Measurements from ENCODE around the gene PLBD2. TPM values are rescaled to one million over a fixed set of nuclear protein-coding genes. Genes with fewer than 3 reads are reported as not detected.

PLBD2 gene
- total and polyA plus RNA-seq, 9 of the 15 experiments (the other 6 are each of a cell fraction or from before 2014, with no cell fraction given): 2.4 to 37.4 (median 6.0) TPM

DNA sequence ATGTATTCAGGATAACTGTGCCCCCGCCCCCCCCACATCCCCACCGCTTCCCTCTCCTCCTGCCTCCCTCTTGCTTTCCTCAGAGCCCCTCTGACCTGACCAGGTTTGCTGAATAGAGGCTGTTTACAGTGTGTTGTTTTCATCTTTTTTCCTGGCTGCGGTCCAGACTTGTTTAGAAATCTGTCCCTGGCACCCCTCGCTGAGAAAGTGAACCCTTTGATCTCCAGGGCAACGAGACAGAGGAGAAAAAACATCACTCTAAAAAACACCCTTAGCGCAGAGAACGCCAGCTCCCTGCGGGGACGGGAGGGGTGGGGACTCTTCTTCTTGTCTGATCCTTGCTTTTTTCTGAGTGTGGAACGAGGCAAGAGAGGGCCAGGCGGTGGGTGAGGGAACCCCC lies 22.8 kb downstream of the PLBD2 start (continued):
- TF ChIP-seq, protein P1, sequence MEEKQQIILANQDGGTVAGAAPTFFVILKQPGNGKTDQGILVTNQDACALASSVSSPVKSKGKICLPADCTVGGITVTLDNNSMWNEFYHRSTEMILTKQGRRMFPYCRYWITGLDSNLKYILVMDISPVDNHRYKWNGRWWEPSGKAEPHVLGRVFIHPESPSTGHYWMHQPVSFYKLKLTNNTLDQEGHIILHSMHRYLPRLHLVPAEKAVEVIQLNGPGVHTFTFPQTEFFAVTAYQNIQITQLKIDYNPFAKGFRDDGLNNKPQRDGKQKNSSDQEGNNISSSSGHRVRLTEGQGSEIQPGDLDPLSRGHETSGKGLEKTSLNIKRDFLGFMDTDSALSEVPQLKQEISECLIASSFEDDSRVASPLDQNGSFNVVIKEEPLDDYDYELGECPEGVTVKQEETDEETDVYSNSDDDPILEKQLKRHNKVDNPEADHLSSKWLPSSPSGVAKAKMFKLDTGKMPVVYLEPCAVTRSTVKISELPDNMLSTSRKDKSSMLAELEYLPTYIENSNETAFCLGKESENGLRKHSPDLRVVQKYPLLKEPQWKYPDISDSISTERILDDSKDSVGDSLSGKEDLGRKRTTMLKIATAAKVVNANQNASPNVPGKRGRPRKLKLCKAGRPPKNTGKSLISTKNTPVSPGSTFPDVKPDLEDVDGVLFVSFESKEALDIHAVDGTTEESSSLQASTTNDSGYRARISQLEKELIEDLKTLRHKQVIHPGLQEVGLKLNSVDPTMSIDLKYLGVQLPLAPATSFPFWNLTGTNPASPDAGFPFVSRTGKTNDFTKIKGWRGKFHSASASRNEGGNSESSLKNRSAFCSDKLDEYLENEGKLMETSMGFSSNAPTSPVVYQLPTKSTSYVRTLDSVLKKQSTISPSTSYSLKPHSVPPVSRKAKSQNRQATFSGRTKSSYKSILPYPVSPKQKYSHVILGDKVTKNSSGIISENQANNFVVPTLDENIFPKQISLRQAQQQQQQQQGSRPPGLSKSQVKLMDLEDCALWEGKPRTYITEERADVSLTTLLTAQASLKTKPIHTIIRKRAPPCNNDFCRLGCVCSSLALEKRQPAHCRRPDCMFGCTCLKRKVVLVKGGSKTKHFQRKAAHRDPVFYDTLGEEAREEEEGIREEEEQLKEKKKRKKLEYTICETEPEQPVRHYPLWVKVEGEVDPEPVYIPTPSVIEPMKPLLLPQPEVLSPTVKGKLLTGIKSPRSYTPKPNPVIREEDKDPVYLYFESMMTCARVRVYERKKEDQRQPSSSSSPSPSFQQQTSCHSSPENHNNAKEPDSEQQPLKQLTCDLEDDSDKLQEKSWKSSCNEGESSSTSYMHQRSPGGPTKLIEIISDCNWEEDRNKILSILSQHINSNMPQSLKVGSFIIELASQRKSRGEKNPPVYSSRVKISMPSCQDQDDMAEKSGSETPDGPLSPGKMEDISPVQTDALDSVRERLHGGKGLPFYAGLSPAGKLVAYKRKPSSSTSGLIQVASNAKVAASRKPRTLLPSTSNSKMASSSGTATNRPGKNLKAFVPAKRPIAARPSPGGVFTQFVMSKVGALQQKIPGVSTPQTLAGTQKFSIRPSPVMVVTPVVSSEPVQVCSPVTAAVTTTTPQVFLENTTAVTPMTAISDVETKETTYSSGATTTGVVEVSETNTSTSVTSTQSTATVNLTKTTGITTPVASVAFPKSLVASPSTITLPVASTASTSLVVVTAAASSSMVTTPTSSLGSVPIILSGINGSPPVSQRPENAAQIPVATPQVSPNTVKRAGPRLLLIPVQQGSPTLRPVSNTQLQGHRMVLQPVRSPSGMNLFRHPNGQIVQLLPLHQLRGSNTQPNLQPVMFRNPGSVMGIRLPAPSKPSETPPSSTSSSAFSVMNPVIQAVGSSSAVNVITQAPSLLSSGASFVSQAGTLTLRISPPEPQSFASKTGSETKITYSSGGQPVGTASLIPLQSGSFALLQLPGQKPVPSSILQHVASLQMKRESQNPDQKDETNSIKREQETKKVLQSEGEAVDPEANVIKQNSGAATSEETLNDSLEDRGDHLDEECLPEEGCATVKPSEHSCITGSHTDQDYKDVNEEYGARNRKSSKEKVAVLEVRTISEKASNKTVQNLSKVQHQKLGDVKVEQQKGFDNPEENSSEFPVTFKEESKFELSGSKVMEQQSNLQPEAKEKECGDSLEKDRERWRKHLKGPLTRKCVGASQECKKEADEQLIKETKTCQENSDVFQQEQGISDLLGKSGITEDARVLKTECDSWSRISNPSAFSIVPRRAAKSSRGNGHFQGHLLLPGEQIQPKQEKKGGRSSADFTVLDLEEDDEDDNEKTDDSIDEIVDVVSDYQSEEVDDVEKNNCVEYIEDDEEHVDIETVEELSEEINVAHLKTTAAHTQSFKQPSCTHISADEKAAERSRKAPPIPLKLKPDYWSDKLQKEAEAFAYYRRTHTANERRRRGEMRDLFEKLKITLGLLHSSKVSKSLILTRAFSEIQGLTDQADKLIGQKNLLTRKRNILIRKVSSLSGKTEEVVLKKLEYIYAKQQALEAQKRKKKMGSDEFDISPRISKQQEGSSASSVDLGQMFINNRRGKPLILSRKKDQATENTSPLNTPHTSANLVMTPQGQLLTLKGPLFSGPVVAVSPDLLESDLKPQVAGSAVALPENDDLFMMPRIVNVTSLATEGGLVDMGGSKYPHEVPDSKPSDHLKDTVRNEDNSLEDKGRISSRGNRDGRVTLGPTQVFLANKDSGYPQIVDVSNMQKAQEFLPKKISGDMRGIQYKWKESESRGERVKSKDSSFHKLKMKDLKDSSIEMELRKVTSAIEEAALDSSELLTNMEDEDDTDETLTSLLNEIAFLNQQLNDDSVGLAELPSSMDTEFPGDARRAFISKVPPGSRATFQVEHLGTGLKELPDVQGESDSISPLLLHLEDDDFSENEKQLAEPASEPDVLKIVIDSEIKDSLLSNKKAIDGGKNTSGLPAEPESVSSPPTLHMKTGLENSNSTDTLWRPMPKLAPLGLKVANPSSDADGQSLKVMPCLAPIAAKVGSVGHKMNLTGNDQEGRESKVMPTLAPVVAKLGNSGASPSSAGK (IDR thresholded peaks at IDR 0.05): no peak
- no peak for TF ChIP-seq U2AF1 (optimal IDR thresholded peaks at IDR 0.05; ENCODE audit: low read depth, low read length)
- TF ChIP-seq, protein P2, sequence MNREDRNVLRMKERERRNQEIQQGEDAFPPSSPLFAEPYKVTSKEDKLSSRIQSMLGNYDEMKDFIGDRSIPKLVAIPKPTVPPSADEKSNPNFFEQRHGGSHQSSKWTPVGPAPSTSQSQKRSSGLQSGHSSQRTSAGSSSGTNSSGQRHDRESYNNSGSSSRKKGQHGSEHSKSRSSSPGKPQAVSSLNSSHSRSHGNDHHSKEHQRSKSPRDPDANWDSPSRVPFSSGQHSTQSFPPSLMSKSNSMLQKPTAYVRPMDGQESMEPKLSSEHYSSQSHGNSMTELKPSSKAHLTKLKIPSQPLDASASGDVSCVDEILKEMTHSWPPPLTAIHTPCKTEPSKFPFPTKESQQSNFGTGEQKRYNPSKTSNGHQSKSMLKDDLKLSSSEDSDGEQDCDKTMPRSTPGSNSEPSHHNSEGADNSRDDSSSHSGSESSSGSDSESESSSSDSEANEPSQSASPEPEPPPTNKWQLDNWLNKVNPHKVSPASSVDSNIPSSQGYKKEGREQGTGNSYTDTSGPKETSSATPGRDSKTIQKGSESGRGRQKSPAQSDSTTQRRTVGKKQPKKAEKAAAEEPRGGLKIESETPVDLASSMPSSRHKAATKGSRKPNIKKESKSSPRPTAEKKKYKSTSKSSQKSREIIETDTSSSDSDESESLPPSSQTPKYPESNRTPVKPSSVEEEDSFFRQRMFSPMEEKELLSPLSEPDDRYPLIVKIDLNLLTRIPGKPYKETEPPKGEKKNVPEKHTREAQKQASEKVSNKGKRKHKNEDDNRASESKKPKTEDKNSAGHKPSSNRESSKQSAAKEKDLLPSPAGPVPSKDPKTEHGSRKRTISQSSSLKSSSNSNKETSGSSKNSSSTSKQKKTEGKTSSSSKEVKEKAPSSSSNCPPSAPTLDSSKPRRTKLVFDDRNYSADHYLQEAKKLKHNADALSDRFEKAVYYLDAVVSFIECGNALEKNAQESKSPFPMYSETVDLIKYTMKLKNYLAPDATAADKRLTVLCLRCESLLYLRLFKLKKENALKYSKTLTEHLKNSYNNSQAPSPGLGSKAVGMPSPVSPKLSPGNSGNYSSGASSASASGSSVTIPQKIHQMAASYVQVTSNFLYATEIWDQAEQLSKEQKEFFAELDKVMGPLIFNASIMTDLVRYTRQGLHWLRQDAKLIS (CRISPR knock-in tag; IDR thresholded peaks at IDR 0.05): no peak
- TF ChIP-seq ZNF140 (CRISPR knock-in tag; IDR thresholded peaks at IDR 0.05): no peak

All from K562 (cell line).